ENCODE measurements around the gene EXD2.

- TF ChIP-seq POLR2AphosphoS5 (IDR thresholded peaks at IDR 0.05; ENCODE audit: borderline replicate concordance, low read depth, low read length) (no peak), EZH2 (IDR thresholded peaks at IDR 0.05) (no peak), FOXP2 (optimal IDR thresholded peaks at IDR 0.05; ENCODE audit: control extremely low read depth, extremely low read length, insufficient read depth) (no peak)
Measured at GRCh38 chr14:69274321-69274720, 83.0 kb downstream of the EXD2 start.

Data from SK-N-MC (cell line).